GM19351 (cell line): ENCODE data around the gene NSDHL.

ENCODE experiments used
- ATAC-seq: cut with Tn5 transposase; IDR thresholded peaks from one replicate; pipeline ENCODE4 v1.9.1; 2021; ENCODE audit warnings: mild to moderate bottlenecking, moderate library complexity; ENCODE audit not compliant: unreplicated experiment

NSDHL gene

GRCh38 chrX:152892999-152893891, 62.4 kb downstream of the NSDHL start:
- ATAC-seq: no peak

DNA sequence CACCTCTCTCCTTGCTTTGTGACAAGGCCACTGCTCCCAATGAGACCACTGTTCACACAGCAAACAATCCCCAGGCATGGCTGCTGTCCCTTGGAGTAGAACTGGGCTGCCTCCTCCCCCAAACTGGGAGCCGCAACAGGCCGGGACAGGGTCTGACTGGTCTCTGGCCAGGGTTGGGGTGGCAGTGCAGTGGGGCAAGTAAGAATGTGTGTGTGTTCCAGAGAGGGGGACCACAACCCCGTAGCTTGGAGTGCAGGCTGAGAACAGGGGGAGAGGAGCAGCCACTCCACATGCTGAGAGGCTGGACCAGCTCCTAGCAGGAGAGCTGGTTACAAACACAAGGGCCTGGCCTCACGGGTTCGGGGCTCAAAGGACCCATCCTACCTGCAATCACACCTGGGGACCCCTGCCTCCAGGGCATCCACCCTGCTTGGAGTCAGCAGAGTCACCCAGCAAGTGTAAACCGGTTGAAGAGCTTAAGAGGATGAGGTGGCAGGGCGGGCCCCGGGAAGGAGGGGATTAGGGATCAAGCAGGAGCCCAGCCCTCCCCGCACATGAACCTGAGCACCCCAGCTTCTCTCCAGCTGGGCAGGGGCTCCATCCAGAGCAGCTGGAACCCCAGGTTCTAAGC, 63.2 kb downstream of the NSDHL start:
- no peak for ATAC-seq

- no peak for ATAC-seq
Observed at GRCh38 chrX:152895121-152895520, 64.3 kb downstream of the NSDHL start.

- no peak for ATAC-seq
Observed at GRCh38 chrX:152895724-152896420, 65.0 kb downstream of the NSDHL start.

GRCh38 chrX:152896450-152896849, 65.6 kb downstream of the NSDHL start:
- no peak for ATAC-seq

DNA sequence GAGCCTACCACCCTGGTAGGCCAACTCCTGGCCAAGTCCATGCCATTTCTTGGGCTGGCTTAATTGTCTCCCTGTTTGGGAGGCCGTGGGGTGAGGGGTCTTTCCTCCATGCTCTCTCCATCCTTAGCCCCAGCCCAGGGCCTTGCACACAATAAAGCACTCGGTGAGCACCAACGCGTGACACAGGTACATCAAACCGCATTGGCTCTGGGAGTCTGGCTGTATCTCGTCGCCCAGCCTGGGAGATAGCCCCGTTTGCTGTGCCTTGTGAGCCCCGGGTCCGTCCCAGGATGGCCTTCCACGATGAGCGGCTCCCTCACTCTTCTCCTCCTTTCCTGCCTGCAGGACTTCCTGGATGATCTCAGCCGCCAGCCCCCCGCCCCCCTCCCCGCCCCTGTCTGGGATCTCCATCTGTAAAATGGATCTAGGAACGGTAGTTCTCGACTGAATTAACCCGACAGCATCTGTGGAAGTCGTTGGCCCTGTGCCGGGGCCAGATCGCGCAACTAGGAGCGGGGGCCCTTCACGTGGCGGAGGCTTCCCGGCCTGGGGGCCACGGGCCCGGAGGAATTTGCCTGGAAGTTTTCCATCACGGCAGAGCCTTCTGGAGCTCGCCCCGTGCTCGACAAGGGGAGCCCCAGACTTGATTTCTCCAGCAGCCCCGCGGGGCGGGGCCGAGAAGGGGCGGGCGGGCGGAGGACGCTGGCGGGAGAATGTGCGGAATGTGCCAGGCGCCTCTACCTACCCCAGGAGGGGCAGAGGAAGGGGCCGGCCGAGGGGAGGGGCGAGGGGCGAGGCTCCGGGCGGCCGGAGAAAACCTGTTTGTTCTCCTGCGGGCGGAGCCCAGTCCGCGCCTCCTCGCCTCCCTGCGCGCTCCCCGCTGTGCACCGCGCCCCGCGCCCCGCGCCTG, 66.6 kb downstream of the NSDHL start, which contains the start of gene ZNF185:
Gene ZNF185 (plus strand): TSS at position 846 of the 910 bp plus-strand sequence. CDS start 16,423 bp downstream, outside the sequence.
- ATAC-seq: no peak

DNA sequence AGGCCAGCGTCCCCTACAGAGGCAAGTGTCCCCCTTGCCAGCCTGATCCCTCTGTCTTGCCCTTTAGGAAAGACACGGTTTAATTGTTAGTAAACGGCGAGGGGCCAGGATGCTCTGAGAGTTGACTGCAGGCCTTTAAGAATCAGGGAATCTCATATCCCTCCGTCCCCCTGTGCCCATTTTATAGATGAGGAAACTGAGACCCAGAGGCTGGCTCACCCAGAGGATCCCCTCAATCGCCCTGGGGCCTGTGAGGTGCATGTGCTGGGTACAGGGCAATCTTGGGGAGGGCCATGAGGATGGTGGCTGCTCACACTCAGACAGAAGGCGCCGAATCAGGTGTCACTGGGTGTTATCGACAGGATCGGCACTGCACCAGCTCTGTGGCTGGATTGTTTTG, 67.6 kb downstream of the NSDHL start:
- ATAC-seq: no peak

DNA sequence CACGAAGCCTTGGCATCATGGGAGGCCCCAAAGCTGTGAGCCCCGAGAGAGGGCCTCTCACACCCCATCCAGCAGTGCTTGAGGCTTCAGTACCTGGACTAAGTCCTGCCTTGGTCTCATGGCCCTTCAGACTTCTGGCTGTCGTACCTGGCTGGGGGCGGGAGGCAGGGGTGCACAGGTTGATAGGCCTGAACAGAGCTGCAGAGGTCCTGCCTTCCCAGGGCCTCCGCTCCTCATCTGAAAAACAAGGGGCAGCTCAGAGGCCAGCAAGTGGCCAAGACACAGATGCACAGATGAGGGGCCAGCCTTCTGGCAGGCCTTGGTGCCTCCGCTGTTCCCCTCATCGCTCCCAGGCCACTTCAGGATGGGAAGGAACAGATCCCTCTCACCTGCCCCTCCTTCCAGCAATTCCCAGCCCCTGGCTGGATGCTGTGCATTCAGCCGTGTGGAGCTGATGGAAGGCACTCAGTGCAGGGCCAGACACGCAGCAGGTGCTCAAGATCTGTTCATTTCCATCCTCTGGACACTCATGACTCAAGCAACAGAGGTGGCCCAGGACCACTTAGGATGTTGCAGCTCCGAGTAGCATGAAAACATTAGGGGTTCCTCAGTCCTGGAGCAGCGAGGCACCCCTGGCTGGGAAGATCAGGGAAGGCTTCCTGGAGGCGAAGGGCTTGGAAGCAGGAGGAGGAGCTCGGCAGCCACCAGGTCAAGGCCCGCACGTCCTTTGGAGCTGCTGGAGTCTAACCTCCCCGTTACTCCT, 68.4 kb downstream of the NSDHL start:
- no peak for ATAC-seq

GRCh38 chrX:152899874-152900719, 69.2 kb downstream of the NSDHL start:
- ATAC-seq: no peak

- ATAC-seq: no peak
Observed at GRCh38 chrX:152900937-152901445, 70.1 kb downstream of the NSDHL start.

GRCh38 chrX:152901816-152902501, 71.1 kb downstream of the NSDHL start:
- no peak for ATAC-seq

DNA sequence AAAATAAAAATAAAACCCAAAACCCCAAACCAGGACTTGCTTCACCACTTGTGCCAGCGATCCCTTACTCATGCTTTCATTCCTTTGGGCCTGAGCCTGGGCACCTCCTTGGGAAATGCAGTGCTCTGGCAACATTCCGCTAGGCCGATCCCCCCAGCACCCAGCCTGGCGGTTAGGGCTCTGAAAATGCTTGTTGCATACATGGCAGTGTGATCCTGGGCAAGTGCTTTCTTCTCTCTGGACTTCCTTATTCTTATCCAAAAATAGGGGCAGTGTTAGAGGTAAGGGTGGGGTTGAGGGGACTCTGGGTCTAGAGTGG, 71.6 kb downstream of the NSDHL start:
- no peak for ATAC-seq

DNA sequence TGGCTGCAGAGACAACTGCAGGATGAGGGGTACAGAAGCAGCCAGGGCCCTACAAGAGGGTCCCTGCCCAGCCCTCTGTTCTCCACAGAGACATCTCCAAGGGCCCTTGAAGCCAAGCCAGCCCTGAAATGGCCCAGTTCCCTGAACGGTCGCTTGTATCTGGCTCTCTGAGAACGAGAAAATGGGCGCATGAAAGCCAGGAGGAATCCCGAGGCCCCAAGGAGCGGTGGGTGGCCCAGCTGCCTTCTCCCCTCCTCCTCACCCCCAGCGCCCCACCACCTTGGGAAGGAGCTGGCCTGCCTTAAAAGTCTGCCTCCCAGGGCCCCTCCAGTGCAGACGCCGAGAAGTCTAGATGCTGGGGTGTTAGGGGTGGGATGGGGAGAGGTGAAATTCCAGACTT, 72.7 kb downstream of the NSDHL start:
- no peak for ATAC-seq

- ATAC-seq: no peak
Observed at GRCh38 chrX:152904151-152905080, 73.6 kb downstream of the NSDHL start.

- ATAC-seq: no peak
Observed at GRCh38 chrX:152905081-152905420, 74.2 kb downstream of the NSDHL start.

GRCh38 chrX:152907084-152907651, 76.3 kb downstream of the NSDHL start:
- no peak for ATAC-seq

DNA sequence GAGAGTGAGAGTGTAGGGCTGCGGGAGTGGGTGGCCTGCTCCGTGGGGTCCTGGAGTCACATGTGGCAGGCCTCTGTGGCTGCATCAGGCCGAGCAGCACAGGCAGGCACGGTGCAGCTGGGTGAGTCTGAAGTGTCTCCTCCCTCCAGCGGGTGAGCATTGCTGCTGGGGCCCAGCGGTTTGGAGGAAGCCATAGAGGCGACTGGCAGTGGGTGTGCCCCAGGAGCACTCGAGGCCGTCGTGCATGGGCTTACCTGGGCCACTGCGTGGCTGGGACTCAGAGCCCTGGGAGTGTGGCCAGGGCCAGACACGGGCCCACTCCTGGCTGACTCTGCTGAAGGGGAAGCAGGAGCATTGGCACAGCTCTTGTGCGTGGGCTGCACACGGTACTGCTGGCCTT, 77.6 kb downstream of the NSDHL start:
- ATAC-seq: no peak
